Measurements from ENCODE around the gene ARFGEF2.

DNA sequence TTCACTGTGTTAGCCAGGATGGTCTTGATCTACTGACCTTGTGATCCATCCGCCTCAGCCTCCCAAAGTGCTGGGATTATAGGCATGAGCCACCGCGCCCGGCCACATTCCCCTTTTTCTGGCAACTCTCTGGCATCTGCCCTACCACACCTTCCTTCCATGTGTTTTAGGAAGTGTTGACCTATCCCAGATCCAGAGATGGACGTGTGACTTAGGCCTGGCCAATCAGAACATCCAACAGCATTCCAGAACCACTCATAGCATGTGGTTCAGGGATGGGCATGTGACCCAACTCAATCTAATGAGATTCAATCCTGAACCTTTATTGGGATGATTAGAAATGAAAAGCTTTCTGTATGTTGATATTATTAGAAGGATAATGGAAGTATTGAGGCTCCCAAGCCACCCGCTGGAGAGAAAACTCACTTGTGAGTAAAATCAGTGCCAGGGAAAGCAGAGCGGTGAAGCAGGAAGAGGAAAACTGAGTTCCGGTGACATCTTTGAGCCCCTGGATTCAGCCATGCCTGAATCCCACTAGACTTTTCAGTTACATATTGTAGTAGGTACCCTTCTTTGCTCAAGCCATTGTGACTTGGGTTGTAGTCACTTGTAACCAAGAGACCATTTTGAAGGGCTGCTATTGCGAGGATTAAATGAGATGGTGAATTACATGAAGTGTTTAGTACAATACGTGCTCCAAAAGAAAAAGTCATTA is 42.8 kb upstream of the ARFGEF2 start:
- TF ChIP-seq EZH2 (IDR thresholded peaks at IDR 0.05; ENCODE audit: low read depth), result no peak
- TF ChIP-seq, protein P1, sequence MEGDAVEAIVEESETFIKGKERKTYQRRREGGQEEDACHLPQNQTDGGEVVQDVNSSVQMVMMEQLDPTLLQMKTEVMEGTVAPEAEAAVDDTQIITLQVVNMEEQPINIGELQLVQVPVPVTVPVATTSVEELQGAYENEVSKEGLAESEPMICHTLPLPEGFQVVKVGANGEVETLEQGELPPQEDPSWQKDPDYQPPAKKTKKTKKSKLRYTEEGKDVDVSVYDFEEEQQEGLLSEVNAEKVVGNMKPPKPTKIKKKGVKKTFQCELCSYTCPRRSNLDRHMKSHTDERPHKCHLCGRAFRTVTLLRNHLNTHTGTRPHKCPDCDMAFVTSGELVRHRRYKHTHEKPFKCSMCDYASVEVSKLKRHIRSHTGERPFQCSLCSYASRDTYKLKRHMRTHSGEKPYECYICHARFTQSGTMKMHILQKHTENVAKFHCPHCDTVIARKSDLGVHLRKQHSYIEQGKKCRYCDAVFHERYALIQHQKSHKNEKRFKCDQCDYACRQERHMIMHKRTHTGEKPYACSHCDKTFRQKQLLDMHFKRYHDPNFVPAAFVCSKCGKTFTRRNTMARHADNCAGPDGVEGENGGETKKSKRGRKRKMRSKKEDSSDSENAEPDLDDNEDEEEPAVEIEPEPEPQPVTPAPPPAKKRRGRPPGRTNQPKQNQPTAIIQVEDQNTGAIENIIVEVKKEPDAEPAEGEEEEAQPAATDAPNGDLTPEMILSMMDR (conservative IDR thresholded peaks at IDR 0.05), result no peak
